ENCODE measurements around the gene SLC25A22. TPM values are rescaled to one million over a fixed set of nuclear protein-coding genes. Genes with fewer than 3 reads are reported as not detected.

The SLC25A22 gene
- total RNA-seq, 1 donor from 2014 or later, result 2.6 TPM

GRCh38 chr11:742156-742546 is 55.9 kb downstream of the SLC25A22 start:
- ATAC-seq, result no peak
- DNase-seq (ENCODE audit: missing footprints), result no peak
- intact Hi-C loops (cut with DNase I), result no loop called here

Other genes with a start within 250 kb of the SLC25A22 start
- gene LMNTD2, start 237.5 kb downstream of the SLC25A22 start, total RNA-seq, result 0.14 TPM
- gene RASSF7, start 237.3 kb downstream of the SLC25A22 start, total RNA-seq, result 3.9 TPM
- gene PHRF1, start 221.8 kb downstream of the SLC25A22 start, total RNA-seq, result 16.6 TPM
- 13.2 TPM for gene IRF7, start 182.3 kb downstream of the SLC25A22 start, total RNA-seq
- not detected for gene CDHR5, start 173.3 kb downstream of the SLC25A22 start, total RNA-seq
- not detected for gene SCT, start 171.1 kb downstream of the SLC25A22 start, total RNA-seq
- 0.16 TPM for gene DRD4, start 161.0 kb downstream of the SLC25A22 start, total RNA-seq
- gene DEAF1, start 103.1 kb downstream of the SLC25A22 start, total RNA-seq, result 20.6 TPM
- gene TMEM80, start 102.5 kb downstream of the SLC25A22 start, total RNA-seq, result 9.9 TPM
- 7.7 TPM for gene EPS8L2, start 92.0 kb downstream of the SLC25A22 start, total RNA-seq
- gene TALDO1, start 50.8 kb downstream of the SLC25A22 start, total RNA-seq, result 102 TPM
- gene GATD1, start 20.8 kb downstream of the SLC25A22 start, total RNA-seq, result 18.3 TPM
- not detected for gene CEND1, start 8.2 kb downstream of the SLC25A22 start, total RNA-seq
- gene PIDD1, start 7.0 kb upstream of the SLC25A22 start, total RNA-seq, result 7.2 TPM
- 1,110 TPM for gene RPLP2, start 11.7 kb upstream of the SLC25A22 start, total RNA-seq
- 321 TPM for gene PNPLA2, start 20.6 kb upstream of the SLC25A22 start, total RNA-seq
- gene CRACR2B, start 29.6 kb upstream of the SLC25A22 start, total RNA-seq, result 24.3 TPM
- gene CD151, start 34.7 kb upstream of the SLC25A22 start, total RNA-seq, result 462 TPM
- gene POLR2L, start 44.2 kb upstream of the SLC25A22 start, total RNA-seq, result 298 TPM
- 43.8 TPM for gene TSPAN4, start 44.6 kb upstream of the SLC25A22 start, total RNA-seq
- 49.4 TPM for gene CHID1, start 112.5 kb upstream of the SLC25A22 start, total RNA-seq
- gene AP2A2, start 127.6 kb upstream of the SLC25A22 start, total RNA-seq, result 51.7 TPM
- gene MUC6, start 238.4 kb upstream of the SLC25A22 start, total RNA-seq, result not detected